Liver (tissue), 9 donors: ENCODE results near the gene PRDM2. TPM values are rescaled to one million over a fixed set of nuclear protein-coding genes. Genes with fewer than 3 reads are reported as not detected.

Source experiments
- DNase-seq: peaks from one replicate; pipeline ENCODE4 v3.0.0-alpha.2; 2017; ENCODE audit warnings: low spot score
- H3K27ac ChIP-seq, 2 donors: one replicate each; pipeline ENCODE4 v1.7.0; 2013; ENCODE audit warnings: inconsistent platforms in 2 of 2, low read length in 2 of 2, control low read depth in 1 of 2, low read depth in 1 of 2, mild to moderate bottlenecking in 1 of 2
- H3K27me3 ChIP-seq, 4 donors: one replicate each; pipeline versions ENCODE4 v1.6.1 to v1.7.0; 2013; ENCODE audit warnings: low read length in 3 of 4, inconsistent platforms in 1 of 4, mild to moderate bottlenecking in 1 of 4, moderate library complexity in 1 of 4; ENCODE audit not compliant: control insufficient read depth in 4 of 4, insufficient read depth in 4 of 4
- H3K36me3 ChIP-seq, 4 donors: one replicate each; pipeline versions ENCODE4 v1.6.1 to v1.7.0; 2013; ENCODE audit warnings: low read length in 3 of 4, mild to moderate bottlenecking in 3 of 4, low read depth in 1 of 4, moderate library complexity in 1 of 4; ENCODE audit not compliant: control insufficient read depth in 4 of 4, insufficient read depth in 3 of 4
- H3K4me1 ChIP-seq, 4 donors: one replicate each; pipeline versions ENCODE4 v1.6.1 to v1.7.0; 2013; ENCODE audit warnings: low read length in 3 of 4, mild to moderate bottlenecking in 3 of 4, moderate library complexity in 1 of 4; ENCODE audit not compliant: control insufficient read depth in 4 of 4, insufficient read depth in 4 of 4
- H3K4me3 ChIP-seq, 3 donors: one replicate each; pipeline versions ENCODE4 v1.6.1 to v1.7.0; 2013; ENCODE audit warnings: low read length in 3 of 3, control low read depth in 1 of 3, low read depth in 1 of 3, mild to moderate bottlenecking in 1 of 3
- H3K9ac ChIP-seq, 2 donors: one replicate each; pipeline ENCODE4 v1.7.0; 2013; ENCODE audit warnings: low read length in 2 of 2, mild to moderate bottlenecking in 2 of 2, moderate library complexity in 2 of 2, control low read depth in 1 of 2, low read depth in 1 of 2
- H3K9me3 ChIP-seq, 4 donors: one replicate each; pipeline versions ENCODE4 v1.6.1 to v1.7.0; 2013; ENCODE audit warnings: low read length in 3 of 4; ENCODE audit not compliant: control insufficient read depth in 4 of 4
- ATF3 ChIP-seq: IDR thresholded peaks from 2 replicates; pipeline ENCODE4 v1.6.1; 2016; ENCODE audit warnings: antibody characterized with exemption
- CTCF ChIP-seq: fragments of 150-350 bp; IDR thresholded peaks from 2 replicates; pipeline ENCODE4 v1.5.1; 2017; ENCODE audit warnings: improper control_type of control experiment, low read depth, low read length; ENCODE audit not compliant: missing input control
- EGR1 ChIP-seq, 2 donors: IDR thresholded peaks; 2 replicates each; pipeline ENCODE4 v1.6.1; 2016 to 2018; ENCODE audit warnings: antibody characterized with exemption in 2 of 2, low read depth in 2 of 2
- FOXA1 ChIP-seq: IDR thresholded peaks from 2 replicates; pipeline ENCODE4 v1.6.1; 2016; ENCODE audit warnings: antibody characterized with exemption
- FOXA2 ChIP-seq: IDR thresholded peaks from 2 replicates; pipeline ENCODE4 v1.6.1; 2016; ENCODE audit warnings: antibody characterized with exemption
- GABPA ChIP-seq, 2 donors: IDR thresholded peaks in 1 of 2; conservative IDR thresholded peaks in 1 of 2; 2 replicates each; pipeline ENCODE4 v1.6.1; 2016; ENCODE audit warnings: antibody characterized with exemption in 2 of 2, mild to moderate bottlenecking in 1 of 2, moderate library complexity in 1 of 2
- HNF4A ChIP-seq, 2 donors: conservative IDR thresholded peaks; 2 replicates each; pipeline ENCODE4 v1.6.1; 2016; ENCODE audit warnings: antibody characterized with exemption in 2 of 2, mild to moderate bottlenecking in 2 of 2
- HNF4G ChIP-seq: IDR thresholded peaks from 2 replicates; pipeline ENCODE4 v1.6.1; 2016; ENCODE audit warnings: antibody characterized with exemption
- JUND ChIP-seq, 2 donors: IDR thresholded peaks; 2 replicates each; pipeline ENCODE4 v1.6.1; 2016; ENCODE audit warnings: antibody characterized with exemption in 2 of 2
- MAX ChIP-seq: IDR thresholded peaks from 2 replicates; pipeline ENCODE4 v1.6.1; 2016; ENCODE audit warnings: antibody characterized with exemption
- RAD21 ChIP-seq, 2 donors: IDR thresholded peaks; 2 replicates each; pipeline ENCODE4 v1.6.1; 2016; ENCODE audit warnings: antibody characterized with exemption in 2 of 2, mild to moderate bottlenecking in 2 of 2
- REST ChIP-seq: IDR thresholded peaks from 2 replicates; pipeline ENCODE4 v1.6.1; 2016; ENCODE audit warnings: antibody characterized with exemption, mild to moderate bottlenecking
- RXRA ChIP-seq, 2 donors: IDR thresholded peaks; 2 replicates each; pipeline ENCODE4 v1.6.1; 2017 to 2018; ENCODE audit warnings: antibody characterized with exemption in 2 of 2, mild to moderate bottlenecking in 1 of 2
- TAF1 ChIP-seq: conservative IDR thresholded peaks from 2 replicates; pipeline ENCODE4 v1.6.1; 2016; ENCODE audit warnings: antibody characterized with exemption, mild to moderate bottlenecking
- YY1 ChIP-seq: IDR thresholded peaks from 2 replicates; pipeline ENCODE4 v1.6.1; 2016; ENCODE audit warnings: antibody characterized with exemption, mild to moderate bottlenecking
- ZBTB33 ChIP-seq: IDR thresholded peaks from 2 replicates; pipeline ENCODE4 v1.6.1; 2016; ENCODE audit warnings: antibody characterized with exemption
- WGBS: extraction: QIAGEN DNeasy Blood & Tissue Kit; methylation state at CpG from one replicate; pipeline ENCODE4 v1.1.7; 2013; 5-methylcytosine and 5-hydroxymethylcytosine counted together
- polyA plus RNA-seq, 2 donors: library from polyadenylated mRNA; stranded (reverse) in 1 of 2; unstranded in 1 of 2; fragments of 200-250 nt in 1 of 2; fragments of >200 nt in 1 of 2; fragmentation: Nextera tagmentation in 1 of 2; extraction: Ambion mirVana in 1 of 2; gene quantifications; one replicate each; pipeline versions ENCODE4 v1.2.1 to v1.2.3, GENCODE V29; 2013 to 2015
- total RNA-seq, 2 donors: library from RNA; depleted of rRNA; stranded (reverse); fragments of >200 nt; gene quantifications; one replicate each; pipeline ENCODE4 v1.2.3, GENCODE V29; 2014
- donor health status: healthy.
- donor health status: healthy.
- donor health status: healthy.
- donor health status: healthy.
- donor health status: healthy.

PRDM2 gene
- total and polyA plus RNA-seq, 4 donors, result 4.5 to 13.9 (median 7.9) TPM

- 96% methylated on average over 6 of the region's 6 CpGs for WGBS
- Histone ChIP-seq H3K27me3 (no peaks in the 10 kb centered on the region), H3K27ac (no peak overlapping the region), H3K4me3 (no peak overlapping the region), H3K36me3 (peaks cover 0 to 6% (median 4%) of the 10 kb centered on the region in 4 donors), H3K9me3 (no peaks in the 10 kb centered on the region), H3K4me1 (no peaks in the 10 kb centered on the region), H3K9ac (no peak overlapping the region)
- TF ChIP-seq GABPA (IDR thresholded peaks at IDR 0.05 in 1 of 2, conservative IDR thresholded peaks at IDR 0.05 in 1 of 2), result no peak
- TF ChIP-seq ZBTB33, result no peak
- TF ChIP-seq FOXA1, result no peak
- no peak for TF ChIP-seq TAF1
- no peak for TF ChIP-seq FOXA2
- no peak for TF ChIP-seq CTCF
- TF ChIP-seq HNF4A (conservative IDR thresholded peaks at IDR 0.05), result no peak
- no peak for TF ChIP-seq RAD21 (IDR thresholded peaks at IDR 0.05)
- TF ChIP-seq REST, result no peak
- TF ChIP-seq EGR1 (IDR thresholded peaks at IDR 0.05; ENCODE audit: low read depth in 2 of 2), result no peak
- TF ChIP-seq YY1, result no peak
- no peak for TF ChIP-seq RXRA (IDR thresholded peaks at IDR 0.05)
- TF ChIP-seq ATF3, result no peak
- no peak for TF ChIP-seq HNF4G
- no peak for TF ChIP-seq MAX
- no peak for TF ChIP-seq JUND (IDR thresholded peaks at IDR 0.05)
- DNase-seq, result no peak
Measured at GRCh38 chr1:13792419-13792818, 92.4 kb downstream of the PRDM2 start.

- H3K27ac ChIP-seq, result no peak overlapping the region
- TF ChIP-seq FOXA2, result no peak
- TF ChIP-seq ZBTB33, result no peak
- no peak for TF ChIP-seq TAF1
- TF ChIP-seq MAX, result no peak
- no peak for TF ChIP-seq HNF4G
- no peak for TF ChIP-seq CTCF
- no peak overlapping the region for H3K4me3 ChIP-seq
- 96% methylated on average over 14 of the region's 14 CpGs for WGBS
- H3K4me1 ChIP-seq, result no peaks in the 10 kb centered on the region
- no peak overlapping the region for H3K9ac ChIP-seq
- no peaks in the 10 kb centered on the region for H3K27me3 ChIP-seq
- no peak for DNase-seq
- peaks cover 0 to 5% (median 4%) of the 10 kb centered on the region in 4 donors for H3K36me3 ChIP-seq
- H3K9me3 ChIP-seq, result no peaks in the 10 kb centered on the region
Measured at GRCh38 chr1:13793088-13793730, 93.2 kb downstream of the PRDM2 start.
